ENCODE measurements around the gene GPRIN2. TPM values are rescaled to one million over a fixed set of nuclear protein-coding genes. Genes with fewer than 3 reads are reported as not detected.

Gene GPRIN2
- total RNA-seq, 2 experiments from 2014 or later = not detected

DNA sequence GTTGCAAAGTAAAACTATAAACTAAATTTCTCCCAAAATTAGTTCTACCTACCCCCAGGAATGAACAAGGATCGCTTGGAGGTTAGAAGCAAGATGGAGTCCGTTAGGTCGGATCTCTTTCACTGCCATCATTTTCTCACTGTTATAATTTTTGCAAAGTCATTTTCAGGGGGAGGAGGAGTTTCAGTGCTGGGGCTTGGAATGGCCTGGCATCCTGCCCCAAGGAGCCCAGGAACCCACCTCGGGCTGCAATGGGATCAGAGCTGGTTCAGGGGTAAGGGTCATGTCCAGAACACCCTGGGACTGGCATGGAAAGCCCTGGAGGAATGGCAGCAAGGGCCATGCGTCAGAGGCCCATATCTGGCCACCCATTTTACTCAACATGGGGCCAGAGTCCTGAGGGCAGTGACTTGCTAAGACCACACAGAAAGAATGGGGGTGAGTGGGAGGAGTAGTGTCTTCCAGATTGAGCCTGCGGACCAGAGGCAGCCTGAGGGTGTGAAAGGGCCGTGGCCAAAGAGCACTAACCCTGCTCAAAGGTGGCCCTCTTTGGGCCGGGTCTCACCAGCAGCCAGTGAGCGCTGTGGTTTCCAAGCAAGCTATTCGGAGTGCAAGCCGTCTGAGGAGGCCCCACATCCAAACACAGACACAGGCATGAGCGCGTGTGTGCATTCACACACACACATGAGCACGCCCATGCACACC, 31.8 kb downstream of the GPRIN2 start:
- H3K27me3 ChIP-seq (ENCODE audit: control insufficient read depth in 1 of 2, insufficient read depth in 2 of 2, low read length in 2 of 2) = no peaks in the 10 kb centered on the region
- no peaks in the 10 kb centered on the region for H3K9me3 Mint-ChIP-seq
- peak in 2 of 14 experiments; percentile 2 to 34 for DNase-seq
- TF ChIP-seq, protein P1, sequence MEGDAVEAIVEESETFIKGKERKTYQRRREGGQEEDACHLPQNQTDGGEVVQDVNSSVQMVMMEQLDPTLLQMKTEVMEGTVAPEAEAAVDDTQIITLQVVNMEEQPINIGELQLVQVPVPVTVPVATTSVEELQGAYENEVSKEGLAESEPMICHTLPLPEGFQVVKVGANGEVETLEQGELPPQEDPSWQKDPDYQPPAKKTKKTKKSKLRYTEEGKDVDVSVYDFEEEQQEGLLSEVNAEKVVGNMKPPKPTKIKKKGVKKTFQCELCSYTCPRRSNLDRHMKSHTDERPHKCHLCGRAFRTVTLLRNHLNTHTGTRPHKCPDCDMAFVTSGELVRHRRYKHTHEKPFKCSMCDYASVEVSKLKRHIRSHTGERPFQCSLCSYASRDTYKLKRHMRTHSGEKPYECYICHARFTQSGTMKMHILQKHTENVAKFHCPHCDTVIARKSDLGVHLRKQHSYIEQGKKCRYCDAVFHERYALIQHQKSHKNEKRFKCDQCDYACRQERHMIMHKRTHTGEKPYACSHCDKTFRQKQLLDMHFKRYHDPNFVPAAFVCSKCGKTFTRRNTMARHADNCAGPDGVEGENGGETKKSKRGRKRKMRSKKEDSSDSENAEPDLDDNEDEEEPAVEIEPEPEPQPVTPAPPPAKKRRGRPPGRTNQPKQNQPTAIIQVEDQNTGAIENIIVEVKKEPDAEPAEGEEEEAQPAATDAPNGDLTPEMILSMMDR (IDR thresholded peaks at IDR 0.05) = no peak
- H3K4me3 Mint-ChIP-seq = no peak overlapping the region
- intact Hi-C loops (cut with DNase I, micrococcal nuclease) = no loop called here
- no peaks in the 10 kb centered on the region for H3K4me1 Mint-ChIP-seq (ENCODE audit: low read depth)
- H3K4me1 ChIP-seq (ENCODE audit: insufficient read depth, low read length) = no peaks in the 10 kb centered on the region
- no peak overlapping the region for H3K4me3 ChIP-seq (ENCODE audit: low read length)
- no peaks in the 10 kb centered on the region for H3K36me3 ChIP-seq (ENCODE audit: insufficient read depth, low read length)
- H3K27ac Mint-ChIP-seq = no peak overlapping the region
- H3K27ac ChIP-seq (ENCODE audit: low read depth in 1 of 2, low read length in 2 of 2) = no peak overlapping the region
- ChIA-PET CTCF (no interaction called here), POLR2A (no interaction called here)
- ATAC-seq (ENCODE audit: poor library complexity) = no peak
- no peaks in the 10 kb centered on the region for H3K36me3 Mint-ChIP-seq (ENCODE audit: low read depth)
- H3K27me3 Mint-ChIP-seq = no peaks in the 10 kb centered on the region
- no peaks in the 10 kb centered on the region for H3K9me3 ChIP-seq (ENCODE audit: control insufficient read depth in 1 of 2, insufficient read depth in 1 of 2, low read length in 2 of 2)

DNA sequence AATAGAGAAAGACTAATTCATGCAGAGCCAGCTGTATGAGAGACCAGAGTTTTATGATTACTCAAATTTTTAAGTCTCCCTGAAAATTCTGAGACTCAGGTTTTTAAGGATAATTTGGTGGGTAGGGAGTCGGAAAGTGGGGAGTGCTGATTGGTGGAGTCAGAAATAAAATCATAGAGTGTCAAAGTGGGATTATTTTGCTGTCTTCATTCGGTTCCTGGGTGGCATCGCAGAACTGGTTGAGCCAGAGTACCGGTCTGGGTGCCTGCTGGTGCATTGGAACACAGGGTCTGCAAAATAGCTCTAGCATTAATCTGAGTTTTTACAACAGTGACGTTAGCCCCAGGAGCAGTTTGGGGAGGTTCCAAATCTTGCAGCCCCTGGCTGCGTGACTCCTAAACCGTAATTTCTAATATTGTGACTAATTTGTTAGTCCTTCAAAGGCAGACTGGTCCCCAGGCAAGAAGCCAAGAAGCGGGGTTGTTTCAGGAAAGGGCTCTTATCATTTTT, 32.4 kb downstream of the GPRIN2 start:
- H3K27me3 ChIP-seq (ENCODE audit: control insufficient read depth in 1 of 2, insufficient read depth in 2 of 2, low read length in 2 of 2) = no peaks in the 10 kb centered on the region
- ATAC-seq (ENCODE audit: poor library complexity) (no peak), DNase-seq (peak in 1 of 14 experiments; percentile 24)
- Mint-ChIP-seq H3K36me3 (ENCODE audit: low read depth) (no peaks in the 10 kb centered on the region), H3K27me3 (no peaks in the 10 kb centered on the region), H3K9me3 (no peaks in the 10 kb centered on the region), H3K27ac (no peak overlapping the region), H3K4me3 (no peak overlapping the region), H3K4me1 (ENCODE audit: low read depth) (no peaks in the 10 kb centered on the region)
- no peaks in the 10 kb centered on the region for H3K9me3 ChIP-seq (ENCODE audit: control insufficient read depth in 1 of 2, insufficient read depth in 1 of 2, low read length in 2 of 2)
- no peak overlapping the region for H3K27ac ChIP-seq (ENCODE audit: low read depth in 1 of 2, low read length in 2 of 2)
- ChIA-PET POLR2A (no interaction called here), CTCF (no interaction called here)
- H3K36me3 ChIP-seq (ENCODE audit: insufficient read depth, low read length) = no peaks in the 10 kb centered on the region
- no peak overlapping the region for H3K4me3 ChIP-seq (ENCODE audit: low read length)
- intact Hi-C loops (cut with DNase I, micrococcal nuclease) = no loop called here
- H3K4me1 ChIP-seq (ENCODE audit: insufficient read depth, low read length) = no peaks in the 10 kb centered on the region
- TF ChIP-seq, protein P1 (IDR thresholded peaks at IDR 0.05) = no peak

DNA sequence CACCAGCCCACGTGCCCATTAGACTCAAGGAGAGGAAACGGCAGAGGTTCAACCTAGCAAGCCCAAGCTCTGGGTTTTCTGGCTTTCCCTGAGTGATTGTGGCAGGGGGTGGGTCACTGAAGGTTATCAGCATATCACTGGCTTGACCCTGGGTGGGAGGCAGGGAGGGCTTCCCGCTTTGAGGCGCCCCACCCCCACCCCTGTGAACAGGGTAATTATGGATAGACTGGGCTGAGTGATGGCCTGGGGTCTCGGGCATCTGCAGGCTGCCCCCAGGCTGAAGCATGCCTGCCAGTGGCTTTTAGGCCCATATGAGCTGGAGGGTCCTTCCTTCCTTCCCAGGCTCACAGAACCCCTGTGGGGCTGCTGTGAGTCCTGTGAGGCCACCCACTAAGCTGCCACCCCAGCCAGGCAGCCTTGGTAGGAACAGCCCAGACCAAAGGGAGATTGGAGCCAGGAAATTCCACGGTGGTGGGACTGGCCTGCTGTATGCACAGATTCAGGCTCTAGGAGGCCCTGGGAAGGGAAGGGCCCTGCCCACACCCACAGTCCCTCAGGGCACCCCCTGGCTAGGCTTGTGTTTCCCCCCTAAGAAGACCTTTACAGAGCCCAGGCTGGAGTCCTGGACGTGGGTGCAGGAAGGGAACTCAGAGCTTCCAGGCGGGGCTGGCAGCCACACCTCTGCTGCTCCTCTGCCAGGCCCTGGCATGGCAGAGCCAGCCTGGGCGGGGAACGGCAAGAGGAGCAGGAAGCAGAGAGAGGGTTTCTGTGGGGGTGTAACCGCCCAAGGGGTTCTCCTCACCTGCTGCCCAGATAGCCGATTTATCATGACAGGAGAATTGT, 33.1 kb downstream of the GPRIN2 start:
- H3K4me1 Mint-ChIP-seq (ENCODE audit: low read depth) = no peaks in the 10 kb centered on the region
- H3K36me3 Mint-ChIP-seq (ENCODE audit: low read depth) = no peaks in the 10 kb centered on the region
- intact Hi-C loops (cut with DNase I, micrococcal nuclease) = no loop called here
- ChIA-PET CTCF (no interaction called here), POLR2A (no interaction called here)
- no peaks in the 10 kb centered on the region for H3K36me3 ChIP-seq (ENCODE audit: insufficient read depth, low read length)
- no peaks in the 10 kb centered on the region for H3K27me3 ChIP-seq (ENCODE audit: control insufficient read depth in 1 of 2, insufficient read depth in 2 of 2, low read length in 2 of 2)
- H3K9me3 Mint-ChIP-seq = no peaks in the 10 kb centered on the region
- H3K4me1 ChIP-seq (ENCODE audit: insufficient read depth, low read length) = no peaks in the 10 kb centered on the region
- no peaks in the 10 kb centered on the region for H3K27me3 Mint-ChIP-seq
- no peak overlapping the region for H3K4me3 Mint-ChIP-seq
- no peak overlapping the region for H3K27ac Mint-ChIP-seq
- DNase-seq = peak in 2 of 14 experiments; percentile 1 to 32
- TF ChIP-seq, protein P1 (IDR thresholded peaks at IDR 0.05) = no peak
- no peaks in the 10 kb centered on the region for H3K9me3 ChIP-seq (ENCODE audit: control insufficient read depth in 1 of 2, insufficient read depth in 1 of 2, low read length in 2 of 2)
- H3K27ac ChIP-seq (ENCODE audit: low read depth in 1 of 2, low read length in 2 of 2) = no peak overlapping the region
- no peak for ATAC-seq (ENCODE audit: poor library complexity)
- no peak overlapping the region for H3K4me3 ChIP-seq (ENCODE audit: low read length)
